ENCODE results near the gene ZFAND2B. TPM values are rescaled to one million over a fixed set of nuclear protein-coding genes. Genes with fewer than 3 reads are reported as not detected.
A peak's percentile ranks its signal among the peaks of the same experiment; 100 is the strongest.

ZFAND2B gene
- polyA plus RNA-seq, 1 of the 3 experiments (the other 2 are of a cell fraction), result 39.9 TPM

- no peaks in the 10 kb centered on the region for H3K27me3 ChIP-seq (ENCODE audit: insufficient read depth)
- TF ChIP-seq MXI1 (IDR thresholded peaks at IDR 0.05; ENCODE audit: low read depth, low read length), result peak; percentile 42; the same call in 1 of the 2 replicates
- TF ChIP-seq NFIC (IDR thresholded peaks at IDR 0.05; ENCODE audit: borderline replicate concordance), result no peak
- TF ChIP-seq TCF12 (IDR thresholded peaks at IDR 0.05), result no peak
- peak; percentile 29; the same call in 1 of the 2 replicates for TF ChIP-seq USF1 (IDR thresholded peaks at IDR 0.05; ENCODE audit: borderline replicate concordance, low read depth)
- TF ChIP-seq GABPA (IDR thresholded peaks at IDR 0.05; ENCODE audit: low read depth), result peak; percentile 79
- TF ChIP-seq MAX (IDR thresholded peaks at IDR 0.05; ENCODE audit: low read depth), result peak; percentile 67
- TF ChIP-seq CTCF (IDR thresholded peaks at IDR 0.05), result no peak
- TF ChIP-seq REST (IDR thresholded peaks at IDR 0.05; ENCODE audit: low read depth, low read length), result peak; percentile 31
- TF ChIP-seq POLR2AphosphoS5 (IDR thresholded peaks at IDR 0.05; ENCODE audit: low read depth, low read length), result peak; percentile 72
- TF ChIP-seq SIN3A (IDR thresholded peaks at IDR 0.05; ENCODE audit: borderline replicate concordance, low read depth, low read length), result peak; percentile 62; the same call in 1 of the 2 replicates
- peak; percentile 79; the same call in 1 of the 2 replicates for TF ChIP-seq ELF1 (IDR thresholded peaks at IDR 0.05)
- TF ChIP-seq CHD2 (IDR thresholded peaks at IDR 0.05; ENCODE audit: low read length, partially characterized antibody), result peak; percentile 7
- TF ChIP-seq FOXJ3 (CRISPR knock-in tag; IDR thresholded peaks at IDR 0.05), result 0 out of 2 replicates have a peak, but pooled peaks have one; percentile 5
- peak; percentile 49; the same call in 1 of the 2 replicates for TF ChIP-seq TAF1 (IDR thresholded peaks at IDR 0.05; ENCODE audit: borderline replicate concordance, low read depth, low read length)
- no peaks in the 10 kb centered on the region for H3K9me2 ChIP-seq
- H3K36me3 ChIP-seq (replicated peaks in 1 of 2; ENCODE audit: control insufficient read depth in 1 of 2, insufficient read depth in 2 of 2, low read length in 1 of 2), result peaks cover 33 to 52% of the 10 kb centered on the region in 2 experiments
- H3K9me3 ChIP-seq, result no peaks in the 10 kb centered on the region
- DNase-seq, result peak; percentile 92
- H3K79me2 ChIP-seq (ENCODE audit: insufficient read depth), result peaks cover 38% of the 10 kb centered on the region
- ChIA-PET POLR2A (interaction anchor here (0.6 to 2.3 kb wide), 13 partner anchors 13 to 307 kb away, joined by 3 to 13 read pairs (median 4); partner anchors contain the start of genes ABCB6, ANKZF1, ATG9A and DNAJB2), CTCF (interaction anchor here (0.6 to 8.7 kb wide), 14 partner anchors 11 to 279 kb away, joined by 3 to 104 read pairs (median 6); partner anchors contain the start of genes NHEJ1 and ZFAND2B)
- H4K20me1 ChIP-seq (ENCODE audit: insufficient read depth), result peaks cover 10% of the 10 kb centered on the region
- H3K9ac ChIP-seq, result peak within 1 kb of the TSS; percentile 77
- 2% methylated on average over 36 of the region's 69 CpGs for WGBS (ENCODE audit: low lambda C conversion rate)
- H3K4me2 ChIP-seq, result peak within 1 kb of the TSS; percentile 96
- peaks cover 0 to 17% of the 10 kb centered on the region in 2 experiments; a peak in 2 of 4 replicates for H3K4me1 ChIP-seq (ENCODE audit: control insufficient read depth in 1 of 2, insufficient read depth in 2 of 2, low read depth in 1 of 2, low read length in 1 of 2)
- H3K27ac ChIP-seq (ENCODE audit: low read depth in 2 of 2, low read length in 1 of 2), result peak within 1 kb of the TSS; percentile 95 to 97
- peak within 1 kb of the TSS; percentile 80 to 89 for H3K4me3 ChIP-seq (ENCODE audit: low read depth in 2 of 2, low read length in 1 of 2)
- peaks cover 4% of the 10 kb centered on the region for H3F3A ChIP-seq (replicated peaks; ENCODE audit: insufficient read depth)
- peak within 1 kb of the TSS; percentile 91 for H2AFZ ChIP-seq (ENCODE audit: low read depth)
These were observed 29.6 kb upstream of the ZFAND2B start, which contains the start of gene CNPPD1 for GRCh38 chr2:219176818-219177551. Gene CNPPD1, minus strand, starts transcription at chr2:219176925. Its CDS starts 97 bp downstream, at chr2:219176828.

Data from SK-N-SH (cell line).